NCI-H2227 treated with DMSO at 0.1 percent for 48 hours (cell line): ENCODE measurements around the gene FAM236B.
"Not testable (repeated sequence)": the region's sequence is repeated elsewhere in the genome, so short reads cannot be mapped to it uniquely, and the experiment has no call there.

ENCODE experiments used
- DNase-seq: peaks from one replicate; lab custom pipeline; 2025; lab: John Stamatoyannopoulos, UW

Gene FAM236B

DNA sequence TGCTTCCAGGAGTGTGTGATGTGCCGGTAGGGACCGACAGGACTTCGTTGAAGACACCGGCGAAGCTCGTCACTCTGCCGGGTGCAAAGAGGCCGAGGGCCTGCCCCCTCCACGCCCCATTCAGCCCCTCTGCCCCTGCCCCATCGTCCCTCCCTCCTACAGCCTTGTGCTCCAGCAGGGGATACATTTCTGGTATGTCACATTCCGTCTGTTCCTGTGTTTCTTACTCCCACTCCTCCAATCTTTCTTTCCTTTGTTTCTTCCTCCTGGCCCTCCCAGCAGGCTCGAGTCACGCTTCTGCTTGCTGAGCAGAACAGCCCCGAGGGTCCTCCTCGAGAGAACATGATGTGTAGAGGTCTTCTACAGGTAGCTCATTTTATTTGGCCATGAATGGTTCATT is at the start of gene FAM236B:
FAM236B (minus strand) TSS at position 101 of the 400 bp plus-strand sequence; CDS start at position 1, 100 bp downstream.
- DNase-seq, result not testable (repeated sequence)

DNA sequence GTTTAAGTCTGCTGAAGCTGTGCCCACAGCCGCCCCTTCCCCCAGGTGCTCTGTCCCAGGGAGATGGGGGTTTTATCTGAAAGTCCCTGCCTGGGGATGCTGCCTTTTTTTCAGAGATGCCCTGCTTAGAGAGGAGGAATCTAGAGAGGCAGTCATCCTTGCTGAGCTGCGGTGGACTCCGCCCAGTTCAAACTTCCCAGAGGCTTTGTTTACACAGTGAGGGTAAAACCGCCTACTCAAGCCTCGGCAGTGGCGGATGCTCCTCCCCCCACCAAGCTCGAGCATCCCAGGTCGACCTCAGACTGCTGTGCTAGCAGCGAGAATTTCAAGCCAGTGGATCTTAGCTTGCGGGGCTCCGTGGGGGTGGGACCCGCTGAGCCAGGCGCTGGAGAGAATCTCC is 48.2 kb upstream of the FAM236B start:
- not testable (repeated sequence) for DNase-seq

DNA sequence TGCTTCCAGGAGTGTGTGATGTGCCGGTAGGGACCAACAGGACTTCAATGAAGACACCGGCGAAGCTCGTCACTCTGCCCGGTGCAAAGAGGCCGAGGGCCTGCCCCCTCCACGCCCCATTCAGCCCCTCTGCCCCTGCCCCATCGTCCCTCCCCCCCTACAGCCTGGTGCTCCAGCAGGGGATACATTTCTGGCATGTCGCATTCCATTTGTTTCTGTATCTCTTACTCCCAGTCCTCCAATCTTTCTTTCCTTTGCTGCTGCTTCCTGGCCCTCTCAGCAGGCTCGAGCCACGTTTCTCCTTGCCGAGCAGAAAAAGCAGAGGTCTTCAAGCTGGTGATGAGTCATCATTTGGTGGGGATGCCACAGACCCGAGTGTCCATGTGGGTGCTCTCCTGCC is 25.6 kb upstream of the FAM236B start, which contains the start of gene FAM236D:
FAM236D (minus strand) TSS at position 101 of the 400 bp plus-strand sequence; CDS start at position 1, 100 bp downstream.
- DNase-seq, result not testable (repeated sequence)

DNA sequence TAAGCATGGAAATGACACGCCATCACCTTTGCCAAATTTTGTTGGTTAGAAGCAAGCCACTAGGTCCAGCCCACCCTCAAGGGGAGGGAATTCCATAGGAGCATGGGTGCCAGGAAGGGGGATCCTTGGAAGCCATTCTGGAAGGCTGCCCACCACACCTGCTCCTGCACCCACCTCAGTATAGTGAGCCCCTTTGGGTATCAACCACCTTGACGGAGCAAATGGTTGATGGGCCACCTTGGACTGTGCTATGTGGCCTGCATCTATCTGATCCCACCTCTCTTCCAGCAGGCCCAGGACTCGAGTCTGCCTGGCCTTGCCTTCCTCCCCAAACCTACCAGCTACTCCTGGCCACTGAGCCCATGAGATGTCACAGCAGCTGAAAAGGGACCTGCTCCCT is 7.9 kb upstream of the FAM236B start:
- DNase-seq, result not testable (repeated sequence)

DNA sequence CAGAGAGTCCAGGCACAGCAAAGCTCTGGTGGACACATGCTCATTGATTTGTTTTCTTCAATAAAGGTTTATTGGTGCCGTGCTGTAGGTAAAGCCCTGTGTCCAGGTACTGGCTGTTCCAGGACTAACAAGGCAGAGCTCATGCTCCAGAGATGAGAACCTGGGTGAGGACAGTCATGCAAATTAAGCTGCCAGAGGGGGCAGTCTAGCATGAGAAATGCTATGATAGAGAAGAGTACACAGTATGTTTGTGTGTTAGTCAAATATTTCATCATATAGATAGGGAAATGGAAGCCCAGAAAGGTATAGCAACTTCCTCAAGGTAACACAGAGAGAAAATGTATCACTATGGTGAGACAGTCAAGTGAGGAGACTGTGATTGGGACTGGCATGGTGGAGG is 5.7 kb upstream of the FAM236B start:
- not testable (repeated sequence) for DNase-seq

DNA sequence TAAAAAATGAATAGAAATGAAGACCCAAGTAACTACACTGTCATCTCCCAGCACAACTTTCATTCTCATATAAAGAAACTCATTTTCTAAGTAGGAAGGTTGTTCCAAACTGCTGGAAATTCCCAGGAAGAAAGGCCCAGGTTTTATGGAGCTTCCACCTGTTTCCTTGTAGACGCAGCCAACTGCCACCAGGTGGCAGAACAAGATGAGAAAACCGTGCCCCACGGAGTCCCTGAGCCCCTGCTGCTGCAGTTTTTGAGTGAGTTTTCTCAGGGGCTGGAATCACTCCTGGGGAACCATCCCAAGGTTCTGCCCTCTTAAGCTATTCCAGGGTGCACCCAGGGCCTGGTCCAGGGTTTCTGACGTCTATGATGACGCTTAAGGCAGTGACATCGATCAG is 1.5 kb upstream of the FAM236B start:
- DNase-seq, result not testable (repeated sequence)

DNA sequence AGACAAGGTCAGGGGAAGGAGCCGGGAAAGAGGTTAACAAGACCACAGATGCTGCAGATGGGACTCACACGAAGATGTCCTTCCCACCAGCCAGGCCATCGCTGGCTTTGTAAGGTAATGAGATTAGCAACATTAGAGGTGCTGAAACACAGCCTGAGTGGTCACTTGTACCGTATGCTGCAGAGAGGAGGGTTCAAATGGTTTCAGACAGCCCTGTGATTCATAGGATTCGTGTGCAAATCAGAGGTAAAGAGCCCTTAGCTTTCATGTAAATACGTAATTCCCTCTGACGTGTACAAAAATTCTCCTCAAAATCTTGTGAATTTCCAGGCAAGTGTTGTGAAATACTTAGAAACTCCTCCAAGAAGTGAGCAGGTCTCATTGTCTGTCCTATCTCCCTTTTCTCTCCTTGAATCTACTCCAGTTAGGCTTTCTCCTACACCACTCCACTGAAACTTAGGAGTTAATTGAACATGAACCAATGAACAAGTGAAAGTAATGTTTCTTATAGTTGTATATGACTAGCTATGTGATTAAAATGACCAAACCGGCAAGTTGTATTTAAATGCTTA is 991 bp upstream of the FAM236B start:
- not testable (repeated sequence) for DNase-seq

DNA sequence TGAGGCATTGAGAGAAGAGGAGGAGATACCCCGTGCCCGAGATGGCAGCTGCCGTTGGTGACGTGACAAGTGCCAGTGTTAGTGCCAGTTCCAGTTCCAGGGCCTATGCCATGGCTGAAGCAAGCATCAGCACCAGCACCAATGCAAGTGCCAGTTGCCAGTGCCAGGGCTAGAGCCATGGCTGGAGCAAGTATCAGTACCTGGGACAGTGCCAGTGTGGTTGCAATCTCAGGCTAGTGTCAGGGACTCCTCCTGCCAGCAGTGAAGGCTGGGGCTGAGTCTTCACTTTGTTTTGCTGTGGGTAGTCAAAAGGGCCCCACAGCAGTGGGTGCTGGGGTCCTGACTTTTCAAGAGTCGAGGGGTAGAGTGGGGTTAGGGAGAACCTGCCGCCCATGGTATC is 4.3 kb downstream of the FAM236B start:
- not testable (repeated sequence) for DNase-seq

DNA sequence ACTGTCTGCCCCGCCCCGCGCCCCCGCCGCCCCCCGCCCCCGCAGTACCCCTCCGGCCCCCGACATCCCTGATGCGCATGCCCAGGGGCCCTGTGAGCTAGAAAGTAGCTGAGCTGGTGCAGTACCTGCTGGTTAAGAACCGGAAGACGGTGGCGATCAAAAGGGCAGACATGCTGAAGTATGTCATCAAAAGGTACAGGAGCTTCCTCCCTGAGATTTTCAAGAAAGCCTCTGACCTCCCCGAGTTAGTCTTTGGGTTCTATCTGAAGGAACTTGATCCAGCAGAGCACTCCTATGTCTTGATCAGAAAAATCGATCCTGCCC is 5.0 kb downstream of the FAM236B start:
- not testable (repeated sequence) for DNase-seq

DNA sequence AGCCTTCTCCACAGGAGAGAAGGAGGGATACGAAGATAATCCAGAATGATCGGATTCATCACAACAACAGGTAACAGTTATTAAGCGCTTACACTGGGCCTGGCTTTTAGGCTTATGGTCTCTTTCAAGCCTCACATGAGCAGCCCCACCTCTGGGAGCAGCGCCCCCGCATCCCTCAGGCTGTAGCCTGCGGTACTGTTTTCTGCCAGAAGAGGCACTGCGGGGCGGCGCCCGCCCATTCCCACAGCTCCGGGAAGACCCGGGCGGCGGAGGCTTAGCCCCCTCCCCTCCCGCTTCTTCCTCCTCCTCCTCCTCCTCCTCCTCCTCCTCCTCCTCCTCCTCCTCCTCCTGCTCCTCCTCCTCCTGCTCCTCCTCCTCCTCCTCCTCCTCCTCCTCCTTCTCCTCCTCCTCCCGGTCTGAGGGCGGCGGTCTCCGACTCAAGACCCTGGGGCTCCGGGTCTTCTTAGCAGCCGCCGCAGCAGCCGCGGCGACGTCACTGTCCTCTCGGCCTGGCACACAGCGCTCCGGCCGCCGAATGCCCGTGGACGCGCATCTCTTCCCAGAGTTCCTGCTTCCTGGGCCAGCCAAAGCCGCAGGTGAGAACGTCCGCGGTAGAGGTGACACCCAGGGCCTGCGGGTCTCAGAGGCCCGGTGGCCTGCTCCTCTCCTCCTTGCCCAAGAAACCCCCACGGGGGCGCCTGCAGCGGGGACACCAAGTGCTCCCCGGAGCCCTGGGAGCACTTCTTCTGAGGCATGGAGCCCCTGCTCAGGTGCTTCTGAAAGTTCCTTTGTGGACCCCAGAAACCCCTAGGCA is 5.6 kb downstream of the FAM236B start, which contains the start of gene DMRTC1B:
DMRTC1B (plus strand) TSS at position 238 of the 814 bp plus-strand sequence. CDS start 68,246 bp downstream, outside the sequence.
- not testable (repeated sequence) for DNase-seq

DNA sequence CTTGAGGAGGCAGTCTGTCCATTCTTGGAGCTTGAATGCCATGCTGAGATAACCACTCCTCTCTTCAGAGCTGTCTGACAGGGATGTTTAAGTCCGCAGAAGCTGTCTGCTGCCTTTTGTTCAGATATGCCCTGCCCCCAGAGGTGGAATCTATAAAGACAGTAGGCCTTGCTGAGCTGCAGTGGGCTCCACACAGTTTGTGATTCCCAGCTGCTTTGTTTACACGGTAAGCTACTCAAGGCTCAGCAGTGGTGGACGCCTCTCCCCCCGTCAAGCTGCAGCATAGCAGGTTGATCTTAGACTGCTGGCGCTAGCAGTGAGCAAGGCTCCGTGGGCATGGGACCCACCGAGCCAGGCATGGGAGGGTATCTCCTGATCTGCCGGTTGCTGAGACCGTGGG is 22.0 kb downstream of the FAM236B start:
- not testable (repeated sequence) for DNase-seq

DNA sequence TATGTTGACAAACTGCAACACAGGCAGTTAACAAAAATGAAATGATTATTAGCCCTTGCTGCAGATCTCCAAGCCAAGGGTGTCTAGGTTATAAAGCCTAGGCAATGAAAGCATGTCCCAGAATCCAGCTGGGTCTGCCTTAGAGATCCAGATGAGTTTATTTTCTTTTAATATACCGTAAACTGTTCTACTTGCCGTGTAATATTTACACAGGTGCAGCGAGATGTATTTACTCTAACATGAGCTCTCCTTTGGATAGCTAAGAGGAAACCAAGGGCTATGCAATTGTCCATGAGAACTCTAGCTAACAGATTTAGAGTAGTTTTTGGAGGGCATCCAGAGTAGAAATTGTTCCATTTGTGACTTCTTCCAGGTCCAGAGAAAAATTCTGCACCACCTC is 33.9 kb downstream of the FAM236B start:
- not testable (repeated sequence) for DNase-seq

DNA sequence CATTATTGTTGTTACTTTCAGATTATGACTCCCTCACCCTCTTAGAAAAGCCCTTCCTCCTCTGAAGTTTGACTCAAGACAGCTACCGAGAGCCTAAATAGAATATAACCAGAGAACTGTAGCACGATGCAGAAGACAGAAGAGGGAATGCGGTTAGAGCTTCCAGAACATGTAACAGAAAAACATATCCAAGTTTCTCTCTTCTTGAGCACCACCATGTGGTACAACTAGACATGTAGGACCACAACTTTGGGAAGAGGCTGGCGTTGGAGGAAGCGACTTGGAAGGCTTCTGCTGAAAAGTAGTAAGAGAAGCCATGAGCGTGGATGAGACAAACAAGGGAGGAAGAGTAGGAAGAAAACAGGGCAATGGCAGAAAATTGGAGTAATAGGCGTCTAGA is 36.9 kb downstream of the FAM236B start:
- DNase-seq, result not testable (repeated sequence)

DNA sequence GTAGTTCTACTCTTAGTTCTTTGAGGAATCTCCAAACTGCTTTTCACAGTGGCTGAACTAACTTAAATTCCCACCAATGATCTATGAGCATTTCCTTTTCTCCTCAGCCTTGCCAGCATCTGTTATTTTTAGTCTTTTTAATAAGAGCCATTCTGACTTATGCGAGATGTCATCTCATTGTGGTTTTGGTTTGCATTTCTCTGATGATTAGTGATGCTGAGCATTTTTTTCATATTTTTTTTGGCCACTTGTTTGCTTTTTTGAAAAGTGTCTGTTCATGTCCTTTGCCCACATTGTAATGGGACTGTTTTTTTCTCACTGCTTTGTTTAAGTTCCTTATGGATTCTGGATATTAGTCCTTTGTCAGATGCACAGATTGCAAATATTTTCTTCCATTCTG is 46.9 kb downstream of the FAM236B start:
- no peak for DNase-seq

DNA sequence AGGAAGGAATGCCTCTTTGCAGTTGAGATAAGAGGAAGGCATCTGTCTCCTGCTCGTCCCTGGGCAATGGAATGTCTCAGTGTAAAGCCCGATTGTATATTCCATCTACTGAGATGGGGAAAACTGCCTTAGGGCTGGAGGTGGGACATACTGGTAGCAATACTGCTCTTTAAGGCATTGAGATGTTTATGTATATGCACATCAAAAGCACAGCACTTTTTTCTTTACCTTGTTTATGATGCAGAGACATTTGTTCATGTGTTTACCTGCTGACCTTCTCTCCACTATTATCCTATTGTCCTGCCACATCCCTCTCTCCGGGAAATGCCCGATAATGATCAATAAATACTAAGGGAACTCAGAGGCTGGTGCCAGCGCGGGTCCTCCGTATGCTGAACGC is 48.8 kb downstream of the FAM236B start:
- not testable (repeated sequence) for DNase-seq
